ENCODE results near the gene ZNF664.

ZNF664 gene

DNA sequence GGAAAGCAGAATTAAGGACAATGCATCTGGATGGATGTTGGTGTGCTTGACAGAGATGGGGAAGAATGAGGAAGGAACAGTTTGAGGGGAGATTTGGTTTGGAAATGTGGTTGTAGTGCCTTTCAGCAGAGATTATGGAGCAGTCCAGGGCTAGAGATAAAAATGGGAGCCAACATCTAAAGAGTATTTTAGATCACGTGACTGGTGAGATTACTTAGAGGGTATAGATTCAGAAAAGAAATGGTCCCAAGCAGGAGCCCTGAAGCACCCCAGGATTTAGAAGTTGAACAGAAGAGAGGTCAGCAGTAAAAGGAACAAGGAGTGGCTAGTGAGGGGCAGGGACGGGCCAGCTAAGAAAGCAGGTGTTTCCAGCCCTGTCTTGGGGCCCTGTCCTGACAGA lies 29.6 kb downstream of the ZNF664 start:
- TF ChIP-seq CTCF (IDR thresholded peaks at IDR 0.05; ENCODE audit: unreplicated experiment in 3 of 3), result no peak
- H3K27me3 Mint-ChIP-seq (ENCODE audit: low read depth), result no peaks in the 10 kb centered on the region
- H3K36me3 Mint-ChIP-seq (ENCODE audit: low read depth), result peaks cover 31% of the 10 kb centered on the region
- H3K27ac Mint-ChIP-seq, result no peak overlapping the region
- H3K4me3 Mint-ChIP-seq, result no peak overlapping the region
- H3K4me1 Mint-ChIP-seq, result peaks cover 32% of the 10 kb centered on the region
- no peaks in the 10 kb centered on the region for H3K9me3 Mint-ChIP-seq

DNA sequence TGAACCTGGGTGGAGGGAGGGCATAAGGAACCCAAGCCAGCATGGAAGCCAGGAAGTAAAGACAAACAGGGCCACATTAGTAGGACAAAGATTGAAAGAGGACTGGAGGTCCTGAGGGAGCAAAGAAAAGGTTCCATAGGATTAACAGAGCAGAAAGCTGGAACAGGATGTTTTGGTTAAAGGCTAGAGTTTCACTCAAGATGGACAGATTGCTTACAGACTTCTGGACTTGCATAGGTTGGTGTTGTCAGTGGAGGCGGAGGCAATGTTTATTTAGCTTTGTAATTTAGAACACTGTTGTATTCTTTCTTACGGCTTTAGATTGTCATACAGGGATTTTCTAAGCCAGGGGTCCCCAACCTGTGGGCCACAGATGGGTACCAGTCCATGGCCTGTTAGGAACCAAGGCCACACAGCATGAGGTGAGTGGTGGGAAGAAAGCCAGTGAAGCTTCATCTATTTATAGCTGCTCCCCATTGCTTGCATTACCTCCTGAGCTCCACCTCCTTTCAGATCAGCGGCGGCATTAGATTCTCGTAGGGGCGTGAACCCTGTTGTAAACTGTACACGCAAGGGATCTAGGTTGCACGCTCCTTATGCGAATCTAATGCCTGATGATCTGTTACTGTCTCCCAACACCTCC lies 31.3 kb downstream of the ZNF664 start:
- no peak overlapping the region for H3K4me3 Mint-ChIP-seq
- TF ChIP-seq CTCF (IDR thresholded peaks at IDR 0.05; ENCODE audit: unreplicated experiment in 3 of 3), result no peak
- peaks cover 34% of the 10 kb centered on the region for H3K4me1 Mint-ChIP-seq
- H3K27ac Mint-ChIP-seq, result no peak overlapping the region
- no peaks in the 10 kb centered on the region for H3K9me3 Mint-ChIP-seq
- H3K36me3 Mint-ChIP-seq (ENCODE audit: low read depth), result peaks cover 22% of the 10 kb centered on the region
- H3K27me3 Mint-ChIP-seq (ENCODE audit: low read depth), result no peaks in the 10 kb centered on the region

DNA sequence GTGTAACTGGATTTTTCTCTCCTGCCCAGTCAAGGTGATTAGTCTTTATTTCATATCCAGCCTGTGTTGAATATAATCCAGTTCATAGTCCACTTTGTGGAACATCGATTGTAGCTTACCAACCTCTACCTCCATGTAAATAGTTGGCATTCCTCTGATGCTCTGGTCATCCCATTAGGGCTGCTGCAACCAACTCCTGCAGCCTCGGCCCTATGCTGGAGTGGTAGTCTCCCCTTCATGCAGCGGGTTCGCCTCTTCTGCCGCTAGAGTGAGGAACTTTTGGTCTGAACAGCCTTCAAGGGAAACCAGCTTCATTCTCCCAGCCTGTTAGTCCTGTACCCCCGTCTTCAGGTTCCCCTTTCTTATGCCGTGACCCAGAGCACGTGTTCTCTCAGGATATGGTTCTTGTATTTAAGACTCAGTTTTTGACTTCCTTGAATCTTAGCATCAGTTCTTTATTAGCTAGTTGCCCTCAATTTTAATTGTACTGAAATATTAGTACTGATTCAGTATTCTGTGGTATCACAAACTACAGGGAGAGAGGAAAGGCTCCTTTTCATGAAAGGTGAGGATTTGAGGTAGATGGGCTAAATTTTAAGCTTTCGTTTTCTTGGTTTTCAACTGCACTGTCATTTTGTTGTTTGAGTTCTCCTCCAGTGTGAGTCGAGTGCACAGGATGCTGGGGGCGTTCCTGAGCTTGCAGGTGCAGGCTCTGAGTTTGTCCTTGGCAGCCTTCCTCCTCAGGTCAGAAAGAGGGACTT lies 33.2 kb downstream of the ZNF664 start:
- H3K27ac Mint-ChIP-seq, result peak overlapping the region; percentile 13 to 49 (median 28)
- H3K9me3 Mint-ChIP-seq, result no peaks in the 10 kb centered on the region
- H3K4me3 Mint-ChIP-seq, result no peak overlapping the region
- peaks cover 29% of the 10 kb centered on the region for H3K36me3 Mint-ChIP-seq (ENCODE audit: low read depth)
- no peak for TF ChIP-seq CTCF (IDR thresholded peaks at IDR 0.05; ENCODE audit: unreplicated experiment in 3 of 3)
- H3K27me3 Mint-ChIP-seq (ENCODE audit: low read depth), result no peaks in the 10 kb centered on the region
- peaks cover 34% of the 10 kb centered on the region for H3K4me1 Mint-ChIP-seq

- Mint-ChIP-seq H3K9me3 (no peaks in the 10 kb centered on the region), H3K36me3 (ENCODE audit: low read depth) (peaks cover 35% of the 10 kb centered on the region), H3K4me3 (no peak overlapping the region), H3K27me3 (ENCODE audit: low read depth) (no peaks in the 10 kb centered on the region), H3K27ac (peak overlapping the region; percentile 13 to 49 (median 28)), H3K4me1 (peaks cover 34% of the 10 kb centered on the region)
- no peak for TF ChIP-seq CTCF (IDR thresholded peaks at IDR 0.05; ENCODE audit: unreplicated experiment in 3 of 3)
Measured at GRCh38 chr12:124006846-124007713, 34.1 kb downstream of the ZNF664 start.

- H3K9me3 Mint-ChIP-seq, result no peaks in the 10 kb centered on the region
- peak overlapping the region; percentile 4 to 49 (median 6) for H3K27ac Mint-ChIP-seq
- peak overlapping the region in 1 of 3 experiments; percentile 10 for H3K4me3 Mint-ChIP-seq
- TF ChIP-seq CTCF (IDR thresholded peaks at IDR 0.05; ENCODE audit: unreplicated experiment in 3 of 3), result no peak
- peaks cover 34% of the 10 kb centered on the region for H3K4me1 Mint-ChIP-seq
- H3K27me3 Mint-ChIP-seq (ENCODE audit: low read depth), result no peaks in the 10 kb centered on the region
- H3K36me3 Mint-ChIP-seq (ENCODE audit: low read depth), result peaks cover 43% of the 10 kb centered on the region
Measured at GRCh38 chr12:124007826-124008570, 35.0 kb downstream of the ZNF664 start.

All from nephron (organoid).